H9 (cell line): Measurements from ENCODE around the gene TLL2. TPM values are rescaled to one million over a fixed set of nuclear protein-coding genes. Genes with fewer than 3 reads are reported as not detected.

Experiments used
- DNase-seq: peaks from one replicate; pipeline ENCODE4 v3.0.0-alpha.2; 2017
- H2AFZ ChIP-seq: one replicate; pipeline ENCODE4 v1.6.1; 2013; ENCODE audit warnings: mild to moderate bottlenecking, low read length, control low read depth, moderate library complexity
- H2AK5ac ChIP-seq: 2 replicates; pipeline ENCODE4 v1.6.1; 2013; ENCODE audit warnings: low read length, control low read depth, mixed read lengths; ENCODE audit not compliant: insufficient read length
- H2BK120ac ChIP-seq: one replicate; pipeline ENCODE4 v1.6.1; 2013; ENCODE audit warnings: low read depth, mild to moderate bottlenecking, low read length, control low read depth, inconsistent platforms; ENCODE audit not compliant: poor library complexity, severe bottlenecking
- H2BK12ac ChIP-seq: 2 replicates; pipeline ENCODE4 v1.6.1; 2013; ENCODE audit warnings: low read length, control low read depth, mixed read lengths, low read depth; ENCODE audit not compliant: insufficient read length
- H2BK15ac ChIP-seq: 2 replicates; pipeline ENCODE4 v1.6.1; 2013; ENCODE audit warnings: low read depth, low read length, control low read depth
- H2BK20ac ChIP-seq: one replicate; pipeline ENCODE4 v1.6.1; 2013; ENCODE audit warnings: low read depth, mild to moderate bottlenecking, low read length, control low read depth, inconsistent platforms; ENCODE audit not compliant: poor library complexity, severe bottlenecking
- H2BK5ac ChIP-seq: 2 replicates; pipeline ENCODE4 v1.6.1; 2013; ENCODE audit warnings: low read length, control low read depth, mixed read lengths; ENCODE audit not compliant: insufficient read length
- H3K14ac ChIP-seq: 2 replicates; pipeline ENCODE4 v1.6.1; 2013; ENCODE audit warnings: low read length, control low read depth; ENCODE audit not compliant: insufficient read depth
- H3K18ac ChIP-seq: 2 replicates; pipeline ENCODE4 v1.6.1; 2013; ENCODE audit warnings: low read depth, mild to moderate bottlenecking, mixed read lengths, low read length, control low read depth; ENCODE audit not compliant: insufficient read length
- H3K23ac ChIP-seq: 2 replicates; pipeline ENCODE4 v1.6.1; 2013; ENCODE audit warnings: low read length, control low read depth, mixed read lengths, low read depth; ENCODE audit not compliant: insufficient read length
- H3K23me2 ChIP-seq: 2 replicates; pipeline ENCODE4 v1.6.1; 2013; ENCODE audit warnings: low read depth, mild to moderate bottlenecking, mixed read lengths, low read length, control low read depth; ENCODE audit not compliant: insufficient read length, poor library complexity, severe bottlenecking
- H3K27ac ChIP-seq: 2 replicates; pipeline ENCODE4 v1.5.1; 2013; ENCODE audit warnings: low read length, control low read depth, mixed read lengths, low read depth; ENCODE audit not compliant: insufficient read length
- H3K27me3 ChIP-seq: 2 replicates; pipeline ENCODE4 v1.6.1; 2013; ENCODE audit warnings: low read length, control low read depth, inconsistent platforms; ENCODE audit not compliant: insufficient read depth
- H3K4ac ChIP-seq: 2 replicates; pipeline ENCODE4 v1.6.1; 2013; ENCODE audit warnings: low read depth, mild to moderate bottlenecking, control low read depth, inconsistent platforms, low read length, moderate library complexity
- H3K4me1 ChIP-seq: 2 replicates; pipeline ENCODE4 v1.6.1; 2013; ENCODE audit warnings: low read length, control low read depth, inconsistent platforms; ENCODE audit not compliant: insufficient read depth
- H3K4me2 ChIP-seq: 2 replicates; pipeline ENCODE4 v1.6.1; 2013; ENCODE audit warnings: low read length, control low read depth, mixed read lengths; ENCODE audit not compliant: insufficient read length, insufficient read depth
- H3K56ac ChIP-seq: 2 replicates; pipeline ENCODE4 v1.6.1; 2013; ENCODE audit warnings: low read depth, mild to moderate bottlenecking, mixed read lengths, low read length, control low read depth; ENCODE audit not compliant: insufficient read length
- H3K79me1 ChIP-seq: 2 replicates; pipeline ENCODE4 v1.6.1; 2013; ENCODE audit warnings: low read depth, mild to moderate bottlenecking, moderate library complexity, low read length, control low read depth, inconsistent platforms; ENCODE audit not compliant: insufficient read depth, poor library complexity, severe bottlenecking
- H3K79me2 ChIP-seq: 2 replicates; pipeline ENCODE4 v1.6.1; 2013; ENCODE audit warnings: low read length, control low read depth, inconsistent platforms; ENCODE audit not compliant: insufficient read depth
- H3K9ac ChIP-seq: 2 replicates; pipeline ENCODE4 v1.6.1; 2013; ENCODE audit warnings: low read length, control low read depth, mixed read lengths; ENCODE audit not compliant: insufficient read length; ENCODE audit errors: extremely low read depth
- H3K9me3 ChIP-seq: one replicate; pipeline ENCODE4 v1.6.1; 2013; ENCODE audit warnings: low read depth, low read length, inconsistent platforms; ENCODE audit not compliant: control insufficient read depth
- H3T11ph ChIP-seq: one replicate; pipeline ENCODE4 v1.6.1; 2013; ENCODE audit warnings: mild to moderate bottlenecking, low read length, control low read depth, inconsistent platforms
- H4K20me1 ChIP-seq: one replicate; pipeline ENCODE4 v1.6.1; 2013; ENCODE audit not compliant: control insufficient read depth, insufficient read length, insufficient read depth
- H4K5ac ChIP-seq: 2 replicates; pipeline ENCODE4 v1.6.1; 2013; ENCODE audit warnings: low read depth, mild to moderate bottlenecking, mixed read lengths, low read length, control low read depth; ENCODE audit not compliant: insufficient read length
- H4K8ac ChIP-seq: replicated peaks from 2 replicates; pipeline ENCODE4 v1.6.1; 2013; ENCODE audit warnings: low read length, control low read depth, mixed read lengths, low read depth; ENCODE audit not compliant: insufficient read length
- H4K91ac ChIP-seq: 2 replicates; pipeline ENCODE4 v1.6.1; 2013; ENCODE audit warnings: low read depth, mild to moderate bottlenecking, moderate library complexity, mixed read lengths, low read length, control low read depth; ENCODE audit not compliant: insufficient read length
- H3K27ac Mint-ChIP-seq, 3 experiments: 2 replicates in 2 of 3; 3 replicates in 1 of 3; pipeline ENCODE4 v1.8.0; 2020 to 2021; ENCODE audit warnings: mixed read lengths in 3 of 3, mild to moderate bottlenecking in 1 of 3, moderate library complexity in 1 of 3
- H3K27me3 Mint-ChIP-seq: 2 replicates; pipeline ENCODE4 v1.8.0; 2021; ENCODE audit warnings: low read depth, mild to moderate bottlenecking, moderate library complexity, mixed read lengths
- H3K36me3 Mint-ChIP-seq, 3 experiments: 2 replicates in 2 of 3; 3 replicates in 1 of 3; pipeline ENCODE4 v1.8.0; 2020 to 2021; ENCODE audit warnings: low read depth in 3 of 3, mixed read lengths in 3 of 3; ENCODE audit not compliant: insufficient read depth in 1 of 3
- H3K4me1 Mint-ChIP-seq, 2 experiments: 2 replicates each; pipeline ENCODE4 v1.8.0; 2020; ENCODE audit warnings: mixed read lengths in 2 of 2
- H3K4me3 Mint-ChIP-seq, 2 experiments: 2 replicates in 1 of 2; 3 replicates in 1 of 2; pipeline ENCODE4 v1.8.0; 2020 to 2021; ENCODE audit warnings: mild to moderate bottlenecking in 2 of 2, mixed read lengths in 2 of 2, moderate library complexity in 1 of 2
- H3K9me3 Mint-ChIP-seq, 2 experiments: 2 replicates in 1 of 2; 3 replicates in 1 of 2; pipeline ENCODE4 v1.8.0; 2020; ENCODE audit warnings: mild to moderate bottlenecking in 2 of 2, mixed read lengths in 2 of 2, moderate library complexity in 1 of 2
- WGBS: extraction: QIAGEN DNeasy Blood & Tissue Kit; methylation state at CpG from one replicate; pipeline ENCODE4 v1.1.7; 2013; ENCODE audit warnings: missing lambda C conversion rate, low lambda C conversion rate, mixed read lengths; ENCODE audit not compliant: insufficient read length; ENCODE audit errors: extremely low coverage; 5-methylcytosine and 5-hydroxymethylcytosine counted together
- total RNA-seq: library from RNA; stranded (reverse); gene quantifications from 2 replicates; pipeline ENCODE4 v1.2.1, GENCODE V29; 2021
- TF ChIP-seq, protein P1 (sequence below): fragments of 200-600 bp; sonication (generic); conservative IDR thresholded peaks from 3 replicates; pipeline ENCODE4 v1.8.0; 2021; ENCODE audit warnings: antibody characterized with exemption, mild to moderate bottlenecking

TLL2 gene
- total RNA-seq, 1 experiment from 2014 or later, result 1.4 TPM

DNA sequence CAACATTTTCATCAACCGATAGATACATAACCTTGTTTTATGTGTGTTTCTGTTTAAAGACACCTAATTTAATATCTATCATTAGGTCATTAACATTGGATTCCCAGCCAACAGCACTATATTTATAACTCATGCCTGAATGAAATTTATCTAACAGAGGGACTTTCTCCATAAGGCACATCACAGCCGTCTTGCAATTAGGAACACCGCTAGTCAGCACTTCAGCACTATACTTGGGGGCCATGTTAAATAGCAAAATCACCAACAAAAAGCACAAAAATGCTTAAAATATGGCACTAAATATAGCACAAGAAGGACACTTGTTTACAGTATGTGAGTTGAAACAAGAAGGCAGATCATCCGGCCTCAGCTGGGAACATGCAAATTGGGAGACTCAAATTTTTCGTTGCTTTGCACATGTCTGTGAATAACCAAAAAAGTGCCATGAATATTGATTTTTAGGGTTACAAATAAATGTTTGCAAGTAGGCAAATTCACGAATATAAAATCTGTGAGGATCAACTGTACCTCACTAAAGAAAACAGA lies 51.0 kb downstream of the TLL2 start:
- H3K27me3 Mint-ChIP-seq, result no peaks in the 10 kb centered on the region; the same call in 1 of the 2 replicates
- peaks cover 7 to 13% (median 13%) of the 10 kb centered on the region in 3 experiments for H3K36me3 Mint-ChIP-seq
- H2BK120ac ChIP-seq, result no peak overlapping the region
- no peak overlapping the region for H3K4me2 ChIP-seq
- H4K5ac ChIP-seq, result no peak overlapping the region
- no peak overlapping the region for H3T11ph ChIP-seq
- H2AK5ac ChIP-seq, result no peak overlapping the region
- no peaks in the 10 kb centered on the region for H3K79me1 ChIP-seq
- H3K4me3 Mint-ChIP-seq, result no peak overlapping the region
- DNase-seq, result no peak
- no peaks in the 10 kb centered on the region for H3K27me3 ChIP-seq
- no peak overlapping the region for H3K27ac ChIP-seq
- H3K56ac ChIP-seq, result no peak overlapping the region
- no peak overlapping the region for H4K8ac ChIP-seq
- no peak overlapping the region for H2BK20ac ChIP-seq
- H3K9ac ChIP-seq, result no peak overlapping the region
- H3K4me1 ChIP-seq, result no peaks in the 10 kb centered on the region
- H2AFZ ChIP-seq, result no peak overlapping the region
- H4K20me1 ChIP-seq, result no peaks in the 10 kb centered on the region
- no peaks in the 10 kb centered on the region for H3K79me2 ChIP-seq
- WGBS, result no CpG with 5 or more reads among the region's 6 CpGs
- peaks cover 0 to 5% of the 10 kb centered on the region in 2 experiments; a peak in 3 of 4 replicates for H3K4me1 Mint-ChIP-seq
- no peak overlapping the region for H3K23ac ChIP-seq
- no peak overlapping the region for H2BK15ac ChIP-seq
- no peak overlapping the region for H3K27ac Mint-ChIP-seq
- no peak overlapping the region for H3K4ac ChIP-seq
- no peak overlapping the region for H3K18ac ChIP-seq
- no peak overlapping the region for H4K91ac ChIP-seq
- no peak overlapping the region for H3K14ac ChIP-seq
- TF ChIP-seq, protein P1, sequence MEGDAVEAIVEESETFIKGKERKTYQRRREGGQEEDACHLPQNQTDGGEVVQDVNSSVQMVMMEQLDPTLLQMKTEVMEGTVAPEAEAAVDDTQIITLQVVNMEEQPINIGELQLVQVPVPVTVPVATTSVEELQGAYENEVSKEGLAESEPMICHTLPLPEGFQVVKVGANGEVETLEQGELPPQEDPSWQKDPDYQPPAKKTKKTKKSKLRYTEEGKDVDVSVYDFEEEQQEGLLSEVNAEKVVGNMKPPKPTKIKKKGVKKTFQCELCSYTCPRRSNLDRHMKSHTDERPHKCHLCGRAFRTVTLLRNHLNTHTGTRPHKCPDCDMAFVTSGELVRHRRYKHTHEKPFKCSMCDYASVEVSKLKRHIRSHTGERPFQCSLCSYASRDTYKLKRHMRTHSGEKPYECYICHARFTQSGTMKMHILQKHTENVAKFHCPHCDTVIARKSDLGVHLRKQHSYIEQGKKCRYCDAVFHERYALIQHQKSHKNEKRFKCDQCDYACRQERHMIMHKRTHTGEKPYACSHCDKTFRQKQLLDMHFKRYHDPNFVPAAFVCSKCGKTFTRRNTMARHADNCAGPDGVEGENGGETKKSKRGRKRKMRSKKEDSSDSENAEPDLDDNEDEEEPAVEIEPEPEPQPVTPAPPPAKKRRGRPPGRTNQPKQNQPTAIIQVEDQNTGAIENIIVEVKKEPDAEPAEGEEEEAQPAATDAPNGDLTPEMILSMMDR, result no peak
- no peak overlapping the region for H2BK12ac ChIP-seq
- no peaks in the 10 kb centered on the region for H3K9me3 ChIP-seq
- H3K9me3 Mint-ChIP-seq, result peaks cover 13 to 15% of the 10 kb centered on the region in 2 experiments
- no peak overlapping the region for H2BK5ac ChIP-seq
- H3K23me2 ChIP-seq, result no peaks in the 10 kb centered on the region
